K562 (cell line): ENCODE data around the gene SPHK2. TPM values are rescaled to one million over a fixed set of nuclear protein-coding genes. Genes with fewer than 3 reads are reported as not detected.

Source experiments
- CCAR2 ChIP-seq: fragments of 200-400 bp; formaldehyde crosslinking; IDR thresholded peaks from 2 replicates; pipeline ENCODE4 v1.6.1; 2017; ENCODE audit warnings: mild to moderate bottlenecking, low read depth, low read length
- KLF6 ChIP-seq: fragments of 250-450 bp; sonication (Bioruptor Pico); IDR thresholded peaks from 2 replicates; pipeline ENCODE4 v1.4.0; 2020; ENCODE audit warnings: mild to moderate bottlenecking, moderate library complexity, borderline replicate concordance
- PCBP1 ChIP-seq: fragments of 200-400 bp; formaldehyde crosslinking; IDR thresholded peaks from 2 replicates; pipeline ENCODE4 v1.6.1; 2018; ENCODE audit warnings: mild to moderate bottlenecking, low read depth, low read length; ENCODE audit not compliant: poor library complexity, severe bottlenecking
- POLR3A ChIP-seq: IDR thresholded peaks from 2 replicates; pipeline ENCODE4 v1.6.1; 2011; ENCODE audit warnings: borderline replicate concordance, mild to moderate bottlenecking, moderate library complexity; ENCODE audit not compliant: insufficient read length, insufficient read depth; ENCODE audit errors: extremely low read depth
- TEAD1 ChIP-seq, 2 experiments: fragments of 450-650 bp in 1 of 2; sonication (generic) in 1 of 2; formaldehyde crosslinking; IDR thresholded peaks; 2 replicates each; pipeline versions ENCODE4 v1.4.0 to v1.8.0; 2020 to 2022; ENCODE audit warnings: mild to moderate bottlenecking in 2 of 2, missing genetic modification reagents in 1 of 2
- ZFP36 ChIP-seq: fragments of 150-350 bp; IDR thresholded peaks from 2 replicates; pipeline ENCODE4 v1.6.1; 2018; ENCODE audit warnings: low read length, low read depth; ENCODE audit not compliant: partially characterized antibody
- polyA plus RNA-seq, 8 experiments: library from polyadenylated mRNA; depleted of rRNA in 4 of 8; stranded (reverse) in 5 of 8; unstranded in 3 of 8; fragments of >200 nt; fragmentation: Nextera tagmentation in 2 of 8; fragmentation: Illumina TruSeq in 1 of 8; extraction: Ambion mirVana in 2 of 8; extraction: Trizol in 1 of 8; gene quantifications; 2 replicates each; pipeline versions ENCODE4 v1.2.1 to v1.2.3, GENCODE V29; 2011 to 2014; ENCODE audit warnings: inconsistent platforms in 1 of 8, missing spikeins in 1 of 8
- total RNA-seq, 7 experiments: library from RNA; depleted of rRNA in 6 of 7; stranded (reverse); fragments of >200 nt in 6 of 7; fragmentation: Illumina TruSeq in 2 of 7; extraction: Trizol in 2 of 7; gene quantifications; 2 replicates each; pipeline versions ENCODE4 v1.2.1 to v1.2.3, GENCODE V29; 2011 to 2021; ENCODE audit warnings: low replicate concordance in 1 of 7
- TF ChIP-seq, protein P1 (sequence below), 2 experiments: fragments of 450-650 bp; IDR thresholded peaks; 2 replicates each; pipeline ENCODE4 v1.6.1; 2016; ENCODE audit warnings: mild to moderate bottlenecking in 2 of 2, borderline replicate concordance in 1 of 2, low read depth in 1 of 2, moderate library complexity in 1 of 2
- TF ChIP-seq, protein P2 (sequence below): fragments of 250-450 bp; sonication (Bioruptor Pico); IDR thresholded peaks from 2 replicates; pipeline ENCODE4 v1.8.0; 2021; ENCODE audit warnings: mild to moderate bottlenecking, moderate library complexity
- TF ChIP-seq, protein P3 (sequence below): sonication (generic); formaldehyde crosslinking; IDR thresholded peaks from 2 replicates; pipeline ENCODE4 v1.9.0; 2022; ENCODE audit warnings: mild to moderate bottlenecking, missing genetic modification reagents
- TF ChIP-seq, protein P4 (sequence below): fragments of 450-650 bp; IDR thresholded peaks from 2 replicates; pipeline ENCODE4 v1.6.1; 2014; ENCODE audit warnings: low read depth, mild to moderate bottlenecking, moderate library complexity, borderline replicate concordance
- TF ChIP-seq, protein P5 (sequence below): fragments of 200-800 bp; sonication (Bioruptor generic); IDR thresholded peaks from 2 replicates; pipeline ENCODE4 v1.6.1; 2017; ENCODE audit warnings: missing genetic modification characterization, missing compliant biosample characterization

SPHK2 gene
- total and polyA plus RNA-seq, 9 of the 15 experiments (the other 6 are each of a cell fraction or from before 2014, with no cell fraction given): 0.10 to 15.2 (median 2.9) TPM

DNA sequence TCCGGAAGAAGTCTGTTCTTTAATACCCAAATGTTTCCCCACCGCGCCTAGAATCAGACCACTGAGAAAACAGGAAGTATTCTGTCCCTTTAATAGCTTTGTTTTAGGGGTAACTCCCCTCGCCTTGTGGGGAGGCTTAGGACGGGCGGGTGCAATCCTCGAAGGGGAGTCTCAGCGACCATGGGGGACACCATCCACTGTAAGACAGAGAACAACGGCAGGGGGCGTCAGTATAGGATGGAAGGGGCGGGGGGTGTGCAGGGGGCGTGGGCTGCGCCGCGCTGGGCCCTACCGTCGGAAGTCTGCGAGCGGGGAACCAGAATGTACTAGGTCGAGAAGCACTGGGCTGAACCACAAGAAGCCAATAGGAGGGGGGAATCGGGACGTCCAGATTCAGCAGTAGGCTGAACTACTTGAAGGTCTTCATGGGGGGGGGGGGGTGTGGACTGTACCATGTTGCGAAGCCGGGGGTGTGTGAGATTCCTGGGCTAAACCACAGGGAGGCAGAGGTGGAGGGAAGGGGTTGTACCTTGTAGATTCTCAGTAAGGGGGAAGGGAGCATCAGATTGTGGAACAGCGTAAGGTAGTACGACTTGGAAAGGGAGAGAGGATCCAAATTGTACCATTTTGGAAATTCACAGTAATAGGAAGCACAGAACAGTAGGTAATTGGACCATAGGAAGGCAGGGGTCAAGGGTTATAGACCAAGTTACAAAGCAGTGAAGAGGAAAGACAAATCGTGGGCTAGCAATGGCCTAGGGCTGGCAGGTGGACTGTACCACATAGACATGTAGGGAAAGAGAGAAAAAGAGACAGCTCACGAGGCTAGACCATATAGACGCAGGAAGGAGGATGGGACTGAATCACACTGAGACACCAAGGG, 18.9 kb downstream of the SPHK2 start (continued):
- TF ChIP-seq, protein P1, sequence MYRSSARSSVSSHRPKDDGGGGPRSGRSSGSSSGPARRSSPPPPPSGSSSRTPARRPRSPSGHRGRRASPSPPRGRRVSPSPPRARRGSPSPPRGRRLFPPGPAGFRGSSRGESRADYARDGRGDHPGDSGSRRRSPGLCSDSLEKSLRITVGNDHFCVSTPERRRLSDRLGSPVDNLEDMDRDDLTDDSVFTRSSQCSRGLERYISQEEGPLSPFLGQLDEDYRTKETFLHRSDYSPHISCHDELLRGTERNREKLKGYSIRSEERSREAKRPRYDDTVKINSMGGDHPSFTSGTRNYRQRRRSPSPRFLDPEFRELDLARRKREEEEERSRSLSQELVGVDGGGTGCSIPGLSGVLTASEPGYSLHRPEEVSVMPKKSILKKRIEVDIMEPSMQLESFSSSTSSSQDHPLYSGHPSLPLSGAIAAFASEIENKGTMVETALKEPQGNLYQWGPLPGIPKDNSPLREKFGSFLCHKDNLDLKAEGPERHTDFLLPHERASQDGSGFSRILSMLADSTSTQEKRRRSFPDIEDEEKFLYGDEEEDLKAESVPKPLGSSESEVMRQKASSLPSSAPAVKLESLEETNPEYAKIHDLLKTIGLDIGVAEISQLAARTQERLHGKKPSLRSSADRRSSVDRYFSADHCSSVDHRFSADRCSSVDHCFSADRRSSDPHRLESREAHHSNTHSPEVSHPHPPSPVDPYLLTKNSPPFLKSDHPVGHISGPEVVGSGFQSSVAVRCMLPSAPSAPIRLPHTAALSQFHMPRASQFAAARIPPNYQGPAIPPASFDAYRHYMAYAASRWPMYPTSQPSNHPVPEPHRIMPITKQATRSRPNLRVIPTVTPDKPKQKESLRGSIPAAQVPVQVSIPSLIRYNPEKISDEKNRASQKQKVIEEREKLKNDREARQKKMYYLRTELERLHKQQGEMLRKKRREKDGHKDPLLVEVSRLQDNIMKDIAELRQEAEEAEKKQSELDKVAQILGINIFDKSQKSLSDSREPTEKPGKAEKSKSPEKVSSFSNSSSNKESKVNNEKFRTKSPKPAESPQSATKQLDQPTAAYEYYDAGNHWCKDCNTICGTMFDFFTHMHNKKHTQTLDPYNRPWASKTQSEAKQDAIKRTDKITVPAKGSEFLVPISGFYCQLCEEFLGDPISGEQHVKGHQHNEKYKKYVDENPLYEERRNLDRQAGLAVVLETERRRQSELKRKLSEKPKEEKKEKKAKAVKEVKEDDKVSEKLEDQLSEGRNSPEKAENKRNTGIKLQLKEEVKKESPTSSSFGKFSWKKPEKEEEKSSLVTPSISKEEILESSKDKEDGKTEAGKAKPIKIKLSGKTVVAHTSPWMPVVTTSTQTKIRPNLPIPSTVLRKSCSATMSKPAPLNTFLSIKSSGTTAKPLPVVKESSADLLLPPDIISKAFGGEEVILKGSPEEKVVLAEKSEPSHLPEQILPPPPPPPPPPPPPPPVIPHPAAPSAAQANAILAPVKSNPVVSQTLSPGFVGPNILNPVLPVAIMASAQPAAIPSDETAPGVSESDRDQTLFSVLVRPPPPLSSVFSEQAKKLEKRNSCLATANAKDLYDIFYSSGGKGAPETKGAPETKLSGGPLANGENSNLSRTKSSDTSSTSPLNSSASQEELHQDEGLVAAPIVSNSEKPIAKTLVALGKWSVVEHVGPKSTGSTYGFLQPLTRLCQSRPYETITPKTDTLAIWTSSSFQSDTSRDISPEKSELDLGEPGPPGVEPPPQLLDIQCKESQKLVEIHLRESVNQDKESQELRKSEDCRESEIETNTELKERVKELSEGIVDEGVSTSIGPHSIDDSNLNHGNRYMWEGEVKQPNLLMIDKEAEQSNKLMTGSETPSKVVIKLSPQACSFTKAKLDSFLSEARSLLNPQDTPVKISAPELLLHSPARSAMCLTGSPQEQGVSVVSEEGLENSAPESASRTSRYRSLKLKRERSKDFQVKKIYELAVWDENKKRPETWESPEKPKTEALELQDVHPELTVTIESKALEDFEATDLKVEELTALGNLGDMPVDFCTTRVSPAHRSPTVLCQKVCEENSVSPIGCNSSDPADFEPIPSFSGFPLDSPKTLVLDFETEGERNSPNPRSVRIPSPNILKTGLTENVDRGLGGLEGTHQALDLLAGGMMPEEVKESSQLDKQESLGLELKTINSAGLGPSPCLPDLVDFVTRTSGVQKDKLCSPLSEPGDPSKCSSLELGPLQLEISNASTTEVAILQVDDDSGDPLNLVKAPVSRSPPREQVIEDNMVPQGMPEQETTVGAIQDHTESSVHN (IDR thresholded peaks at IDR 0.05; ENCODE audit: borderline replicate concordance in 1 of 2, low read depth in 1 of 2): 0 out of 4 replicates have a peak, but pooled peaks of 1 of the 2 experiments have one; percentile 6
- TF ChIP-seq, protein P2, sequence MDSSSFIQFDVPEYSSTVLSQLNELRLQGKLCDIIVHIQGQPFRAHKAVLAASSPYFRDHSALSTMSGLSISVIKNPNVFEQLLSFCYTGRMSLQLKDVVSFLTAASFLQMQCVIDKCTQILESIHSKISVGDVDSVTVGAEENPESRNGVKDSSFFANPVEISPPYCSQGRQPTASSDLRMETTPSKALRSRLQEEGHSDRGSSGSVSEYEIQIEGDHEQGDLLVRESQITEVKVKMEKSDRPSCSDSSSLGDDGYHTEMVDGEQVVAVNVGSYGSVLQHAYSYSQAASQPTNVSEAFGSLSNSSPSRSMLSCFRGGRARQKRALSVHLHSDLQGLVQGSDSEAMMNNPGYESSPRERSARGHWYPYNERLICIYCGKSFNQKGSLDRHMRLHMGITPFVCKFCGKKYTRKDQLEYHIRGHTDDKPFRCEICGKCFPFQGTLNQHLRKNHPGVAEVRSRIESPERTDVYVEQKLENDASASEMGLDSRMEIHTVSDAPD (CRISPR knock-in tag): no peak
- TF ChIP-seq, protein P3, sequence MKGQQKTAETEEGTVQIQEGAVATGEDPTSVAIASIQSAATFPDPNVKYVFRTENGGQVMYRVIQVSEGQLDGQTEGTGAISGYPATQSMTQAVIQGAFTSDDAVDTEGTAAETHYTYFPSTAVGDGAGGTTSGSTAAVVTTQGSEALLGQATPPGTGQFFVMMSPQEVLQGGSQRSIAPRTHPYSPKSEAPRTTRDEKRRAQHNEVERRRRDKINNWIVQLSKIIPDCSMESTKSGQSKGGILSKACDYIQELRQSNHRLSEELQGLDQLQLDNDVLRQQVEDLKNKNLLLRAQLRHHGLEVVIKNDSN (CRISPR knock-in tag): no peak
- no peak for TF ChIP-seq TEAD1 (CRISPR knock-in tag; IDR thresholded peaks at IDR 0.05)
- TF ChIP-seq, protein P4, sequence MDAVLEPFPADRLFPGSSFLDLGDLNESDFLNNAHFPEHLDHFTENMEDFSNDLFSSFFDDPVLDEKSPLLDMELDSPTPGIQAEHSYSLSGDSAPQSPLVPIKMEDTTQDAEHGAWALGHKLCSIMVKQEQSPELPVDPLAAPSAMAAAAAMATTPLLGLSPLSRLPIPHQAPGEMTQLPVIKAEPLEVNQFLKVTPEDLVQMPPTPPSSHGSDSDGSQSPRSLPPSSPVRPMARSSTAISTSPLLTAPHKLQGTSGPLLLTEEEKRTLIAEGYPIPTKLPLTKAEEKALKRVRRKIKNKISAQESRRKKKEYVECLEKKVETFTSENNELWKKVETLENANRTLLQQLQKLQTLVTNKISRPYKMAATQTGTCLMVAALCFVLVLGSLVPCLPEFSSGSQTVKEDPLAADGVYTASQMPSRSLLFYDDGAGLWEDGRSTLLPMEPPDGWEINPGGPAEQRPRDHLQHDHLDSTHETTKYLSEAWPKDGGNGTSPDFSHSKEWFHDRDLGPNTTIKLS: 0 out of 2 replicates have a peak, but pooled peaks have one; percentile 12
- no peak for TF ChIP-seq KLF6 (CRISPR knock-in tag)
- no peak for TF ChIP-seq PCBP1
- TF ChIP-seq ZFP36: no peak
- no peak for TF ChIP-seq POLR3A
- TF ChIP-seq CCAR2: no peak
- TF ChIP-seq, protein P5, sequence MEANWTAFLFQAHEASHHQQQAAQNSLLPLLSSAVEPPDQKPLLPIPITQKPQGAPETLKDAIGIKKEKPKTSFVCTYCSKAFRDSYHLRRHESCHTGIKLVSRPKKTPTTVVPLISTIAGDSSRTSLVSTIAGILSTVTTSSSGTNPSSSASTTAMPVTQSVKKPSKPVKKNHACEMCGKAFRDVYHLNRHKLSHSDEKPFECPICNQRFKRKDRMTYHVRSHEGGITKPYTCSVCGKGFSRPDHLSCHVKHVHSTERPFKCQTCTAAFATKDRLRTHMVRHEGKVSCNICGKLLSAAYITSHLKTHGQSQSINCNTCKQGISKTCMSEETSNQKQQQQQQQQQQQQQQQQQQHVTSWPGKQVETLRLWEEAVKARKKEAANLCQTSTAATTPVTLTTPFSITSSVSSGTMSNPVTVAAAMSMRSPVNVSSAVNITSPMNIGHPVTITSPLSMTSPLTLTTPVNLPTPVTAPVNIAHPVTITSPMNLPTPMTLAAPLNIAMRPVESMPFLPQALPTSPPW (CRISPR knock-in tag): peak; percentile 68
